ENCODE results near the gene CHTF18.
A peak's percentile ranks its signal among the peaks of the same experiment; 100 is the strongest.
"Not testable (repeated sequence)": the region's sequence is repeated elsewhere in the genome, so short reads cannot be mapped to it uniquely, and the experiment has no call there.

Gene CHTF18

GRCh38 chr16:745739-746138 is 42.7 kb upstream of the CHTF18 start:
- peak; percentile 7 for TF ChIP-seq CTCF (IDR thresholded peaks at IDR 0.05; ENCODE audit: low read depth, low read length)
- DNase-seq (ENCODE audit: extremely low read depth, low read depth): no peak

GRCh38 chr16:746637-747036 is 41.8 kb upstream of the CHTF18 start:
- DNase-seq (ENCODE audit: extremely low read depth, low read depth): no peak
- no peak for TF ChIP-seq CTCF (IDR thresholded peaks at IDR 0.05; ENCODE audit: low read depth, low read length)

GRCh38 chr16:747978-748746 is 40.3 kb upstream of the CHTF18 start:
- no peak for TF ChIP-seq CTCF (IDR thresholded peaks at IDR 0.05; ENCODE audit: low read depth, low read length)
- DNase-seq (ENCODE audit: extremely low read depth, low read depth): no peak

- peak; percentile 60 for DNase-seq (ENCODE audit: extremely low read depth, low read depth)
- no peak for TF ChIP-seq CTCF (IDR thresholded peaks at IDR 0.05; ENCODE audit: low read depth, low read length)
Observed at GRCh38 chr16:749010-749409, 39.4 kb upstream of the CHTF18 start.

- DNase-seq (ENCODE audit: extremely low read depth, low read depth): no peak
Observed at GRCh38 chr16:750485-750884, 37.9 kb upstream of the CHTF18 start.

GRCh38 chr16:751152-752006 is 37.0 kb upstream of the CHTF18 start:
- TF ChIP-seq CTCF (IDR thresholded peaks at IDR 0.05; ENCODE audit: low read depth, low read length): no peak
- no peak for DNase-seq (ENCODE audit: extremely low read depth, low read depth)

More at GRCh38 chr16:750485-750884, 37.9 kb upstream of the CHTF18 start:
- TF ChIP-seq CTCF (IDR thresholded peaks at IDR 0.05; ENCODE audit: low read depth, low read length): no peak

GRCh38 chr16:752007-752312 is 36.5 kb upstream of the CHTF18 start:
- no peak for DNase-seq (ENCODE audit: extremely low read depth, low read depth)
- no peak for TF ChIP-seq CTCF (IDR thresholded peaks at IDR 0.05; ENCODE audit: low read depth, low read length)

- DNase-seq (ENCODE audit: extremely low read depth, low read depth): not testable (repeated sequence)
Observed at GRCh38 chr16:754121-754607, 34.3 kb upstream of the CHTF18 start.
